Mammary epithelial cell (primary cell): ENCODE results near the gene CELSR2.

ENCODE experiments used
- CTCF ChIP-seq, 2 donors: IDR thresholded peaks in 1 of 2; conservative IDR thresholded peaks in 1 of 2; 2 replicates each; pipeline ENCODE4 v1.5.1; 2011 to 2012; ENCODE audit warnings: inconsistent platforms in 2 of 2, low read length in 2 of 2, mild to moderate bottlenecking in 2 of 2, control low read depth in 1 of 2, low read depth in 1 of 2; ENCODE audit not compliant: insufficient read depth in 1 of 2; ENCODE audit errors: extremely low read depth in 1 of 2
- EZH2 ChIP-seq: IDR thresholded peaks from 2 replicates; pipeline ENCODE4 v1.6.1; 2012; ENCODE audit warnings: low read length, inconsistent platforms, borderline replicate concordance

GRCh38 chr1:109306832-109307273 is 57.5 kb downstream of the CELSR2 start, which contains the start of gene MYBPHL:
- TF ChIP-seq CTCF (conservative IDR thresholded peaks at IDR 0.05 in 1 of 2, IDR thresholded peaks at IDR 0.05 in 1 of 2; ENCODE audit: extremely low read depth in 1 of 2, insufficient read depth in 1 of 2, low read depth in 1 of 2, low read length in 2 of 2) = no peak
- no peak for TF ChIP-seq EZH2
